A673 (cell line): ENCODE measurements around the gene AJUBA.

Source experiments
- CTCF ChIP-seq: fragments of 300-800, 200-600 bp; sonication (generic); conservative IDR thresholded peaks from 2 replicates; pipeline ENCODE4 v1.5.1; 2017; ENCODE audit warnings: low read depth, mild to moderate bottlenecking, antibody characterized with exemption, low read length, moderate library complexity, mixed read lengths
- EZH2 ChIP-seq: fragments of 200-600 bp; sonication (generic); IDR thresholded peaks from 2 replicates; pipeline ENCODE4 v1.6.1; 2017; ENCODE audit warnings: borderline replicate concordance, low read depth, mild to moderate bottlenecking, mixed read lengths, antibody characterized with exemption, low read length; ENCODE audit not compliant: poor library complexity, severe bottlenecking

GRCh38 chr14:22996768-22997654 is 14.7 kb upstream of the AJUBA start:
- no peak for TF ChIP-seq CTCF
- no peak for TF ChIP-seq EZH2
